ENCODE results near the gene HIBCH. TPM values are rescaled to one million over a fixed set of nuclear protein-coding genes. Genes with fewer than 3 reads are reported as not detected.
"Not testable (repeated sequence)": the region's sequence is repeated elsewhere in the genome, so short reads cannot be mapped to it uniquely, and the experiment has no call there.

Gene HIBCH
- total and polyA plus RNA-seq, 10 donors = 12.0 to 38.7 (median 25.5) TPM

GRCh38 chr2:190360561-190360960, 40.9 kb upstream of the HIBCH start:
- H3K4me1 ChIP-seq = peaks cover 14 to 56% (median 31%) of the 10 kb centered on the region in 6 donors
- H3K36me3 ChIP-seq = peaks cover 0 to 46% (median 9%) of the 10 kb centered on the region in 6 donors
- H3K9me3 ChIP-seq = no peaks in the 10 kb centered on the region
- peak overlapping the region in 5 of 8 donors; percentile 25 to 63 (median 34) for H3K4me3 ChIP-seq
- H3K27ac ChIP-seq = peak overlapping the region in 5 of 8 donors; percentile 76 to 80 (median 77)
- intact Hi-C loops (cut with DNase I; ENCODE audit: low total_unique reads) = no loop called here
- no peaks in the 10 kb centered on the region for H3K27me3 ChIP-seq (replicated peaks in 1 of 7)
- DNase-seq = no peak
- TF ChIP-seq POLR2A (IDR thresholded peaks at IDR 0.05) (no peak), POLR2AphosphoS5 (IDR thresholded peaks at IDR 0.05) (no peak), CTCF (IDR thresholded peaks at IDR 0.05 in 8 of 11, conservative IDR thresholded peaks at IDR 0.05 in 3 of 11) (no peak)

- DNase-seq; intact Hi-C loops (cut with DNase I; ENCODE audit: low total_unique reads); H3K4me3 ChIP-seq; H3K27me3 ChIP-seq (replicated peaks in 1 of 7); H3K9me3 ChIP-seq: not testable (repeated sequence)
- peaks cover 14 to 65% (median 35%) of the 10 kb centered on the region in 6 donors for H3K4me1 ChIP-seq
- H3K36me3 ChIP-seq = peaks cover 0 to 29% (median 5%) of the 10 kb centered on the region in 6 donors
- H3K27ac ChIP-seq = peak overlapping the region in 6 of 8 donors; percentile 30 to 80 (median 76)
- 82 to 90% (median 84%) methylated on average over 8 of the region's 8 CpGs for WGBS, 5 donors
These were observed 39.2 kb upstream of the HIBCH start for GRCh38 chr2:190358655-190359448.

- H3K9me3 ChIP-seq = no peaks in the 10 kb centered on the region
- WGBS, 5 donors = 46 to 95% (median 92%) methylated on average over 2 of the region's 2 CpGs
- peaks cover 14 to 77% (median 44%) of the 10 kb centered on the region in 6 donors for H3K4me1 ChIP-seq
- H3K27me3 ChIP-seq (replicated peaks in 1 of 7) = no peaks in the 10 kb centered on the region
- no peak for TF ChIP-seq CTCF (IDR thresholded peaks at IDR 0.05 in 8 of 11, conservative IDR thresholded peaks at IDR 0.05 in 3 of 11)
- TF ChIP-seq POLR2A (IDR thresholded peaks at IDR 0.05) = no peak
- no peak for TF ChIP-seq POLR2AphosphoS5 (IDR thresholded peaks at IDR 0.05)
- no peak overlapping the region for H3K4me3 ChIP-seq
- H3K27ac ChIP-seq = no peak overlapping the region
- peaks cover 0 to 17% (median 3%) of the 10 kb centered on the region in 6 donors for H3K36me3 ChIP-seq
- DNase-seq = no peak
- intact Hi-C loops (cut with DNase I; ENCODE audit: low total_unique reads) = no loop called here
These were observed 38.0 kb upstream of the HIBCH start for GRCh38 chr2:190357600-190357999.

GRCh38 chr2:190355968-190356644, 36.5 kb upstream of the HIBCH start:
- no peaks in the 10 kb centered on the region for H3K9me3 ChIP-seq
- H3K27ac ChIP-seq = peak overlapping the region in 5 of 8 donors; percentile 9 to 51 (median 31)
- peaks cover 14 to 73% (median 41%) of the 10 kb centered on the region in 6 donors for H3K4me1 ChIP-seq
- 69 to 83% (median 73%) methylated on average over 6 of the region's 6 CpGs for WGBS, 5 donors
- intact Hi-C loops (cut with DNase I; ENCODE audit: low total_unique reads) = no loop called here
- peaks cover 0 to 2% (median 0%) of the 10 kb centered on the region in 6 donors for H3K36me3 ChIP-seq
- no peak for DNase-seq
- no peaks in the 10 kb centered on the region for H3K27me3 ChIP-seq (replicated peaks in 1 of 7)
- H3K4me3 ChIP-seq = no peak overlapping the region
- TF ChIP-seq CTCF (IDR thresholded peaks at IDR 0.05 in 8 of 11, conservative IDR thresholded peaks at IDR 0.05 in 3 of 11) (no peak), POLR2A (IDR thresholded peaks at IDR 0.05) (no peak), POLR2AphosphoS5 (IDR thresholded peaks at IDR 0.05) (no peak)
